Measurements from ENCODE around the gene MMP25.

DNA sequence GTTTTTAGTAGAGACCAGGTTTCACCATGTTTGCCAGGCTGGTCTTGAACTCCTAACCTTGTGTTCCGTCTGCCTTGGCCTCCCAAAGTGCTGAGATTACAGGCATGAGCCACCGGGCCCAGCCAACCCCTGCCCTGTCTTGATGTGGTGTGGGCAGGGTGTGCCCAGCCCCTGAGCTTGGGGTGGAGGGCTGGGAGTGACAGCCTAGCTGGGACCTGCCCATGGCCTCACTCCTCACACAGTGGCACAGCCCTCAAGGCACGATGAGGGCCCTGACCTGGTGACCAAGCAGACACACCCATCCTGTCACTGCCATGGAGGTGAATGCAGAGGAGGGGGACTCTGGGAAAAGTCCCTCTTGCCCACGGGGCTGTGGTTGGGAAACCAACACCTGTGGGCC, 22.1 kb downstream of the MMP25 start:
- TF ChIP-seq POLR2A (IDR thresholded peaks at IDR 0.05; ENCODE audit: low read depth, low read length): no peak
- no peak for TF ChIP-seq POLR2AphosphoS5 (IDR thresholded peaks at IDR 0.05; ENCODE audit: low read depth, low read length)

Measured in GM12891 (cell line).